HT-29 (cell line): ENCODE results near the gene DMWD. TPM values are rescaled to one million over a fixed set of nuclear protein-coding genes. Genes with fewer than 3 reads are reported as not detected.
A peak's percentile ranks its signal among the peaks of the same experiment; 100 is the strongest.
"Not testable (repeated sequence)": the region's sequence is repeated elsewhere in the genome, so short reads cannot be mapped to it uniquely, and the experiment has no call there.

Experiments
- DNase-seq: peaks from one replicate; pipeline ENCODE4 v3.0.0-alpha.2; 2015; ENCODE audit warnings: low spot score
- total RNA-seq: library from RNA; depleted of rRNA; stranded (reverse); fragments of >200 nt; shearing (Covaris generic); gene quantifications from 2 replicates; pipeline ENCODE4 v1.2.3, GENCODE V29; 2014

DMWD gene
- total RNA-seq, 1 experiment from 2014 or later = 108 TPM

- DNase-seq = no peak
Observed at GRCh38 chr19:45816236-45817009, 23.8 kb upstream of the DMWD start.

GRCh38 chr19:45815481-45816216, 23.0 kb upstream of the DMWD start:
- DNase-seq = no peak

GRCh38 chr19:45814851-45815480, 22.3 kb upstream of the DMWD start, which contains the start of gene RSPH6A:
Gene RSPH6A (minus strand): TSS chr19:45815308. CDS start chr19:45815176, 132 bp downstream.
- no peak for DNase-seq

GRCh38 chr19:45814166-45814780, 21.6 kb upstream of the DMWD start:
- DNase-seq = no peak

- DNase-seq = no peak
Observed at GRCh38 chr19:45812297-45812696, 19.7 kb upstream of the DMWD start.

- no peak for DNase-seq
Observed at GRCh38 chr19:45809643-45810159, 17.1 kb upstream of the DMWD start.

- no peak for DNase-seq
Observed at GRCh38 chr19:45805719-45806118, 13.1 kb upstream of the DMWD start.

GRCh38 chr19:45804959-45805230, 12.2 kb upstream of the DMWD start:
- DNase-seq = no peak

- DNase-seq = no peak
Observed at GRCh38 chr19:45804140-45804958, 11.7 kb upstream of the DMWD start.

GRCh38 chr19:45801603-45802175, 9.0 kb upstream of the DMWD start:
- no peak for DNase-seq

GRCh38 chr19:45800070-45800553, 7.5 kb upstream of the DMWD start:
- DNase-seq = no peak

GRCh38 chr19:45799541-45799940, 6.9 kb upstream of the DMWD start:
- DNase-seq = not testable (repeated sequence)

- DNase-seq = peak; percentile 85
Observed at GRCh38 chr19:45798995-45799517, 6.4 kb upstream of the DMWD start.

- DNase-seq = no peak
Observed at GRCh38 chr19:45794627-45795026, 2.0 kb upstream of the DMWD start.

- DNase-seq = no peak
Observed at GRCh38 chr19:45793876-45794275, 1.2 kb upstream of the DMWD start.

- no peak for DNase-seq
Observed at GRCh38 chr19:45793178-45793564, 526 bp upstream of the DMWD start.

- DNase-seq = no peak
Observed at GRCh38 chr19:45791744-45792469, 738 bp downstream of the DMWD start.

GRCh38 chr19:45790942-45791341, 1.7 kb downstream of the DMWD start:
- DNase-seq = no peak

- no peak for DNase-seq
Observed at GRCh38 chr19:45789035-45789786, 3.4 kb downstream of the DMWD start.
